Rectal smooth muscle tissue (tissue), 1 donor: ENCODE data around the gene ZNF467.

Source experiments
- H3K27ac ChIP-seq: one replicate; pipeline ENCODE4 v1.7.0; 2013; ENCODE audit warnings: low read depth, low read length, inconsistent platforms
- H3K27me3 ChIP-seq: one replicate; pipeline ENCODE4 v1.7.0; 2013; ENCODE audit warnings: low read length; ENCODE audit not compliant: control insufficient read depth, insufficient read depth
- H3K36me3 ChIP-seq: one replicate; pipeline ENCODE4 v1.7.0; 2013; ENCODE audit warnings: low read length; ENCODE audit not compliant: control insufficient read depth, insufficient read depth
- H3K4me1 ChIP-seq: one replicate; pipeline ENCODE4 v1.7.0; 2013; ENCODE audit warnings: low read length; ENCODE audit not compliant: control insufficient read depth, insufficient read depth
- H3K4me3 ChIP-seq: one replicate; pipeline ENCODE4 v1.7.0; 2013; ENCODE audit warnings: low read length
- H3K9ac ChIP-seq: one replicate; pipeline ENCODE4 v1.7.0; 2013; ENCODE audit warnings: low read length

ZNF467 gene

DNA sequence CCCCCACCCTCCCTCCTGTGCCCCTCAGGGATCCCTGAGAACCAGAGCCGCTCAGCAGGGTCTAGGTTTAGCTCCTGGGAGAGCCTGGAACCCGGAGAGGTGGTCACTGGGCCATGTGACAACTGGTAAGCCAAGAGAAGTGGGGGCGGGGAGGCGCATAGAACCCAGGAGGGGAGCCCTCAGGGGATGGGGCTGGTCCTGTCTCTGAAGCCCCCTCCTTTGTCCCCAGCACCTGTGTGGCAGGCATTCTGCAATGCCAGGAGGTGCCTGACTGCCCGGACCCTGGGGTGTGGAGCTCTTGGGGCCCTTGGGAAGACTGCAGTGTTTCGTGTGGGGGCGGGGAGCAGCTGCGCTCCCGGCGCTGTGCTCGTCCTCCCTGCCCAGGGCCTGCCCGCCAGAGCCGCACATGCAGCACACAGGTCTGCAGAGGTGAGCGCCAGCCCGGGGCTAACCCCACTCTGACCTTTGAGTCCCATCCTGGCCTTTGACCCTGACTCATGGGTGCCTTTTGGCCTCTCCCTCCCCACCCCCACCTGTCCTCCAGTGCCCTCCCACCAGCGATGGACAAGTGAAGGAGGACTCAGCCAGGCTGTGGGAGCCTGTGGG is 42.4 kb upstream of the ZNF467 start:
- Histone ChIP-seq H3K27me3 (no peaks in the 10 kb centered on the region), H3K36me3 (no peaks in the 10 kb centered on the region), H3K9ac (no peak overlapping the region), H3K4me1 (no peaks in the 10 kb centered on the region), H3K27ac (no peak overlapping the region), H3K4me3 (no peak overlapping the region)

DNA sequence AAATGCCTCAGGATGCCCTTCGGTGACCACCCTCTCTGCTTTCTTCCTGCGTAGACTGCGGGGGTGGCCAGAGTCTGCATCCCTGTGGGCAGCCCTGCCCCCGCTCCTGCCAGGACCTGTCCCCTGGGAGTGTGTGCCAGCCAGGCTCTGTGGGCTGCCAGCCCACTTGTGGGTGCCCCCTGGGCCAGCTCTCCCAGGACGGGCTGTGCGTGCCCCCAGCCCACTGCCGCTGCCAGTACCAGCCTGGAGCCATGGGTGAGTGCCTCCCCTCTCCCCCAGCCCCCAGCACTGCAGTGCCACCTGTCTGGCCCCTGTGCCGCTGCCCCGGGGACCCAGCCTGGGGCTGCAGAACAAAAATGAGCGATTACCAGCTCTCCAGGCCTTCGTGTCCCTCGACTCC is 41.7 kb upstream of the ZNF467 start:
- Histone ChIP-seq H3K27ac (no peak overlapping the region), H3K27me3 (no peaks in the 10 kb centered on the region), H3K36me3 (no peaks in the 10 kb centered on the region), H3K4me3 (no peak overlapping the region), H3K4me1 (no peaks in the 10 kb centered on the region), H3K9ac (no peak overlapping the region)

DNA sequence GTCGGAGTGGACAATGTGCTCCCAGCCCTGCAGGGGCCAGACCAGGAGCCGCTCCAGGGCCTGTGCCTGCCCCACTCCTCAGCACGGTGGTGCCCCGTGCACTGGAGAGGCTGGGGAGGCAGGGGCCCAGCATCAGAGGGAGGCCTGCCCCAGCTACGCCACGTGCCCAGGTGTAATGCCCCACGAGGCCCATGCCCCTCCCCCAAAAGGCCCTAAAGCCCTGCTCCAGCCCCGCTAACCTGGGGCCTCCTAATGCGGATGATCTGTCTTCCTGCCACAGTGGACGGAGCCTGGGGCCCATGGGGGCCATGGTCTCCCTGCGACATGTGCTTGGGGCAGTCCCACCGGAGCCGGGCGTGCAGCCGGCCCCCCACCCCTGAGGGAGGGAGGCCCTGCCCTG is 41.1 kb upstream of the ZNF467 start:
- no peaks in the 10 kb centered on the region for H3K36me3 ChIP-seq
- H3K4me1 ChIP-seq, result no peaks in the 10 kb centered on the region
- H3K27me3 ChIP-seq, result no peaks in the 10 kb centered on the region
- H3K4me3 ChIP-seq, result no peak overlapping the region
- H3K27ac ChIP-seq, result no peak overlapping the region
- H3K9ac ChIP-seq, result no peak overlapping the region

DNA sequence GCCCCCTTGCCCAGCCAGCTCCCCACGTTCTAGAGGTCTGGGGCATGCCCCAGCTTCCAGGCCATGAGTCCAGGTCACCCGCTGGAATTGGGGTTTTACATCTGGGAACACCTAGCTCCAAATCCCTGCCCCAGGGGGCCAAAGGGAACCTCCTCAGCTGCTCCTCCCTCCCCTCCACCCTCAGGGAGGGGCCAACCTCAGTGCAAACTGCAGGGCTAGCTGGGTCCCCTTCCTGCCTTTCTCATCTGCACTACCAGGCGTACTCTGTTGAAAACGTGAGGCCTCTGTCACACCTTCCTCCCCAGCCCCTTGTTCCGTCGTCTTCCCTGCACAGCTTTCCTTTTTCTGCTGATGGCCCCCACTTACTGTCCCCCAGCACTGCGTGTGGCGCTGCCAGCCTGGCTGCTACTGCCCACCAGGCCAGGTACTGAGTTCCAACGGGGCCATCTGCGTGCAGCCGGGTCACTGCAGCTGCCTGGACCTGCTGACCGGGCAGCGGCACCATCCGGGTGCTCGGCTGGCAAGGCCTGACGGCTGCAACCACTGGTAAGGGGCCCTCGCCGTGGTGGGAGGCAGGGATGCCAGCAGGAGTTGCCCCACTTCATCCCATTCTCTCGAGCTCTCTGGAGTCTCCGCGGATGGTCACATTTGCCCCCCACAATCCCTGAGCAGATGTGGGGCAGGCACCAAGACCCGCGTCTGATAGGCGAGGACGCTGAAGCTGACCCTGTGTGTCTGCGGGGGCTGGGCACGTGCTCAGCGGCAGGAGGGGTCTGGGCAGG is 40.1 kb upstream of the ZNF467 start:
- H3K4me3 ChIP-seq, result no peak overlapping the region
- H3K9ac ChIP-seq, result no peak overlapping the region
- H3K4me1 ChIP-seq, result no peaks in the 10 kb centered on the region
- H3K27ac ChIP-seq, result no peak overlapping the region
- H3K36me3 ChIP-seq, result no peaks in the 10 kb centered on the region
- no peaks in the 10 kb centered on the region for H3K27me3 ChIP-seq

DNA sequence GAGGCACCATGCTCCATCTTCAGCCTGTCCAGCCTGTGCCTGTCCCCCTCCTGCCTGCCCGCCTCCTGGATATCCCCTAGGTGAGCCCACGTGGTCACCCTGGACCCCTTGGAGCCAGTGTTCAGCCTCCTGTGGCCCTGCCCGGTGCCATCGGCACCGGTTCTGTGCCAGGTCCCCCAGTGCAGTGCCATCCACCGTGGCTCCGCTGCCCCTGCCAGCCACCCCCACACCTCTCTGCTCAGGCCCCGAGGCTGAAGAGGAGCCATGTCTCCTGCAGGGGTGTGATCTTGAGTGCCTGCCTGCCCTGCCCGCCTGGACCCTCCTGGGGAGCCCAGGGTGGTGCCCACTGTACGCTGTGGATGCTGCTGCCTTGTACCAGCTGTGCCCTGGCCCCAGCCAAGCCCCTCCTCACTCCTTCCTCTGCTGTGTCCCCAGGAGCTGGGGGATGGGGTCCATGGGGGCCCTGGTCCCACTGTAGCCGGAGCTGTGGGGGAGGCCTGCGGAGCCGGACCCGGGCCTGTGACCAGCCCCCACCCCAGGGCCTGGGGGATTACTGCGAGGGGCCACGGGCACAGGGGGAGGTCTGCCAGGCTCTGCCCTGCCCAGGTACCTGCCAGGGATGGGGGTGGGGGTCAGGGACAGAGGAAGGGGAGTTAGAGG is 38.6 kb upstream of the ZNF467 start:
- H3K4me3 ChIP-seq, result no peak overlapping the region
- H3K27ac ChIP-seq, result no peak overlapping the region
- H3K36me3 ChIP-seq, result no peaks in the 10 kb centered on the region
- H3K27me3 ChIP-seq, result peaks cover under 1% of the 10 kb centered on the region
- no peaks in the 10 kb centered on the region for H3K4me1 ChIP-seq
- no peak overlapping the region for H3K9ac ChIP-seq

DNA sequence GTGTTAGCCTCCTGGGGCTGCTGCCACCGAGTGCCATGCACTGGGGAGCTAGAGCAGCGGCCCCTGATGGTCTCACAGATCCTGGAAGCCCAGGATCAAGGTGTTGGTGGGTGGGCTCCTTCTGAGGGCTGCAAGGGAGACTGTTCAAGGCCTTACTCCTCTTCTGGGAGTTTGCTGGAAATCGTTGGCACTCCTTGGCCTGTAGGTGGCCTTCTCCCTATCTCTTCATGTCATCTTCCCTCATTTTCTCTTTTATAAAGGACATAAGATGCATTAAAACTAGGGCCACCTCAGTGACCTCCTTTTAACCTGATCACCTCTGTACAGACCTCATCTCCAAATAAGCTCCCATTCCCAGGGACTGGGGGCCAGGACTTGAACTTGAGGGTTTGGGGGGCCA is 37.8 kb upstream of the ZNF467 start:
- Histone ChIP-seq H3K4me1 (no peaks in the 10 kb centered on the region), H3K4me3 (no peak overlapping the region), H3K36me3 (no peaks in the 10 kb centered on the region), H3K27ac (no peak overlapping the region), H3K9ac (no peak overlapping the region), H3K27me3 (peaks cover 3% of the 10 kb centered on the region)

DNA sequence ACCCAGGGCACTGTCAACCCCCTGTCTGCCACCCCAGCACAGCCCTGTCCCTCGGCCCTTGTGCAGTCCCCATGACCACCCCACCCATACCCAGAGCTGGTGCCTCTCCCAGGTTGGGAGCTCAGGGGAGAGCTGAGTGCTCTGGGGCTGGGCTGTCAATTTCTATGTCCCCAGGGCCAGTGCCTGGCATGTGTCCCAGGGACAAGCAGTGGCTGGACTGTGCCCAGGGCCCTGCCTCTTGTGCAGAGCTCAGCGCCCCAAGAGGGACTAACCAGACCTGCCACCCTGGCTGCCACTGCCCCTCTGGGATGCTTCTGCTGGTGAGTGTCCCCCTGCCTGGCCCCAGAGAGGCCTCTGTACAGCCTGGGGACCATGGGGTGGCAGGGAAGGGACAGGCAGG is 35.8 kb upstream of the ZNF467 start:
- H3K27me3 ChIP-seq, result peaks cover 3% of the 10 kb centered on the region

DNA sequence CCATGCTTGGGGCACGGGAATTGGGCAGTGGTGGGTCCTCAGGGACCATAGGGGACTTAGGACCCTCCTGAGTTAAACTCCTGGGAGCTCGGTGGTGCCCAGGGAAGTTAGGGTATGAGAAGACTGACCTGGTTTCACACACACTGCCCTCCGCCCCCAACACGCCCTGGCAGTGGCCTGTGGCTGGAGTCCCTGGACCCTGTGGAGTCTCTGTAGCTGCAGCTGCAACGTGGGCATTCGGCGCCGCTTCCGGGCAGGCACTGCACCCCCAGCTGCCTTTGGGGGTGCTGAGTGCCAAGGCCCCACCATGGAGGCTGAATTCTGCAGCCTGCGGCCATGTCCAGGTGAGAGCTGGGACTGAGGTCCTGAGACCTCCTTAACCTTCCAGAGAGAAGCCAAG is 34.9 kb upstream of the ZNF467 start:
- Histone ChIP-seq H3K36me3 (no peaks in the 10 kb centered on the region), H3K27me3 (peaks cover 3% of the 10 kb centered on the region), H3K9ac (no peak overlapping the region), H3K27ac (no peak overlapping the region), H3K4me1 (no peaks in the 10 kb centered on the region), H3K4me3 (no peak overlapping the region)

More for the DNA sequence above, 35.8 kb upstream of the ZNF467 start:
- no peaks in the 10 kb centered on the region for H3K36me3 ChIP-seq
- no peak overlapping the region for H3K27ac ChIP-seq
- H3K4me3 ChIP-seq, result no peak overlapping the region
- H3K4me1 ChIP-seq, result no peaks in the 10 kb centered on the region
- no peak overlapping the region for H3K9ac ChIP-seq

DNA sequence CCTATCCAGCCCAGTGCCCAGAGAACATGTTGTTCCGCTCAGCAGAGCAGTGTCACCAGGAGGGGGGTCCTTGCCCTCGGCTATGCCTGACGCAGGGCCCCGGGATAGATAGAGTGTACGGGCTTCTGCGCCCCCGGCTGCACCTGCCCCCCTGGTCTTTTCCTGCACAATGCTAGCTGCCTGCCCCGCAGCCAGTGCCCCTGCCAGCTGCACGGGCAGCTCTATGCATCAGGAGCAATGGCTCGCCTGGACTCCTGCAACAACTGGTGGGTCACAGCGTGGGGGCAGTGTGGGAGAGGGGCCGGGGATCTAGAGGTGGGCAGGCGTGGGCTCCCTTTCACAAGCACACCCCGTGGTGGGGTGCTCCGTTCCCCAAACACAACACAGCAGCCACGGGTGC is 33.3 kb upstream of the ZNF467 start:
- H3K9ac ChIP-seq, result no peak overlapping the region
- H3K27ac ChIP-seq, result no peak overlapping the region
- H3K4me1 ChIP-seq, result no peaks in the 10 kb centered on the region
- H3K36me3 ChIP-seq, result no peaks in the 10 kb centered on the region
- H3K27me3 ChIP-seq, result peaks cover 3% of the 10 kb centered on the region
- H3K4me3 ChIP-seq, result no peak overlapping the region

DNA sequence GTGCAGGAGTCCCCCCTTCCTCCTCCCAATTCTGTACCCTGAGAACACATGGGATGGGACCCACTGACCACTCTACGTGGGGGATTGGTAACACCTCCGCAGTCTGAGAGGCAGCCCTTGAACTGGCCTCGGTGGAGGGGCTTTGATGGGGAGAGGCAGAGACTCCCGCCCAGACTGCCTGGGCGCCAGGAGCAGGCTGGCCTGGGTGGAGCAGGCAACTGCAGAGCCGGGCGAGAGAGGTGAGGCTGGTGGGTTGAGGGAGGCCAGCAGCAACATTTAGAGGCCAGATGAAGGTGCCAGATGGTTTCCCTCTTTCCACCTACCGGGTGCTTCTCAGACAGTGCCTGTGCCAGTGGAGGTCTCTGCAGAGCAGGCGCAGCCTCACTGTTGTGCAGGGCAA is 30.7 kb upstream of the ZNF467 start:
- Histone ChIP-seq H3K9ac (no peak overlapping the region), H3K27ac (no peak overlapping the region), H3K27me3 (peaks cover 3% of the 10 kb centered on the region), H3K36me3 (no peaks in the 10 kb centered on the region), H3K4me3 (no peak overlapping the region), H3K4me1 (no peaks in the 10 kb centered on the region)

DNA sequence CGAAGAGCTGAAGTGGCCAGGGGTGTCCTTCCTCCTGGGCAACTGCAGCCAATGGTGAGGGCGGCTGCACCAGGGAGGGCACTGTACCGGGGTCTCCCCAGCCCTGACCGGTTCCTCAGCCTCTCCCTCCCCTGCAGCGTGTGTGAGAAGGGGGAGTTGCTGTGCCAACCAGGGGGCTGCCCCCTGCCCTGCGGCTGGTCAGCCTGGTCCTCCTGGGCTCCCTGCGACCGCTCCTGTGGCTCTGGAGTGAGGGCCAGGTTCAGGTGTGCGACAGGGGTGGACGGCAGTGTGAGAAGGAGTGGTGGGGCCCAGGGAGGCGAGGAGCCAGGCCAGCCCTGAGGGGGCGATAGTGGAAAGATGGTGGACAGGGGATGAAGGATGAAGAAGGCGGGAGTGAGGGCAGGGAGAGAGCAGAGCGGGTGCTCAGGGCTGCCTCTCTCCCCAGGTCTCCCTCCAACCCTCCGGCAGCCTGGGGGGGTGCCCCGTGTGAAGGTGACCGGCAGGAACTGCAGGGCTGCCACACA is 30.2 kb upstream of the ZNF467 start:
- Histone ChIP-seq H3K4me3 (no peak overlapping the region), H3K27me3 (peaks cover 3% of the 10 kb centered on the region), H3K36me3 (no peaks in the 10 kb centered on the region), H3K27ac (no peak overlapping the region), H3K9ac (no peak overlapping the region), H3K4me1 (no peaks in the 10 kb centered on the region)

DNA sequence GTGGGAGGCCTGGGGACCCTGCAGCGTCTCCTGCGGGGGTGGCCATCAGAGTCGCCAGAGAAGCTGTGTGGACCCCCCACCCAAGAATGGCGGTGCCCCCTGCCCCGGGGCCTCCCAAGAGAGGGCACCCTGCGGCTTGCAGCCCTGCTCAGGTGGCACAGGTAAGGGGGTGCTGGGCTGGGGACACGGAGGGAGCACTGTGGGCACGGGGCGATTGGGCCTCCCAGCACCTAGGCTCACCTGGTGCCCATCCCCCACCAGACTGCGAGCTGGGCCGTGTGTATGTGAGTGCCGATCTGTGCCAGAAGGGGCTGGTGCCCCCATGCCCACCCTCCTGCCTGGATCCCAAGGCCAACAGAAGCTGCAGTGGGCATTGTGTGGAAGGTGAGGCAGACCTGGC is 29.6 kb upstream of the ZNF467 start:
- no peaks in the 10 kb centered on the region for H3K4me1 ChIP-seq
- peaks cover 3% of the 10 kb centered on the region for H3K27me3 ChIP-seq
- no peak overlapping the region for H3K9ac ChIP-seq
- no peak overlapping the region for H3K27ac ChIP-seq
- no peak overlapping the region for H3K4me3 ChIP-seq
- H3K36me3 ChIP-seq, result no peaks in the 10 kb centered on the region
